Measurements from ENCODE around the gene NKAIN2.

DNA sequence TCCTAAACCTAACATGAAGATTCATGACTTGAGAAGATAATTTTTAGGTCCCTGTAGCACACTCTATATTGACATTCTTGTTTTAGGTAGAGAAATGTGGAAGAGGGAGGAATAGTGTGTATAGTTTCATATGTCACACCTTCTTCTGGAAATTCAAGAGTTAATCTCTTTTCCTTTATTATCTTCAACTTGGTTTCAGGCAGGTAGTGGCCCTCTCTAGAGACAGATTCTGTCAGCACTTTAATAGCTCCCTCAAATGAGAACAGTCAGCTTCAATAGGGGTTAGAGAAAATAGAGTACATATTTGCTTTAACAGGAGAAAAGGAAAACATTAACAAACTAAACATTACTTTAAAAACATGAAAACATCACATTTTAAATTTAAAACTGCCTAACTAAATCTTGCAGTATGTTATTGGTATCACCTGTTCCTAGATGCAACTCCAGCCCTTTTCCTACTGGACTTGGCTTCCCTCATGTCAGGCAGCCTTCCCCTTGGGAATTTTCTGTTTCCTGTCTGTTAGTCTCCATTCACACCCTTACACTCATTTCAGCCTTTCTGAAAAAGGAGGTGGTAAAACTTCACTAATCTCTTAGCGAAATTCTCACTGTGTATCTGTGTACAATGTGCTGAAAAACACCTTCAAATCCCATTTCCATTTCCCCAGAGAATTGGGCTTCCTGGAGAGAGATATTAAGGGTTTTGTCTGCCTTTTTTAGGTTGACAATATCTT, 966.3 kb downstream of the NKAIN2 start:
- TF ChIP-seq, protein P1, sequence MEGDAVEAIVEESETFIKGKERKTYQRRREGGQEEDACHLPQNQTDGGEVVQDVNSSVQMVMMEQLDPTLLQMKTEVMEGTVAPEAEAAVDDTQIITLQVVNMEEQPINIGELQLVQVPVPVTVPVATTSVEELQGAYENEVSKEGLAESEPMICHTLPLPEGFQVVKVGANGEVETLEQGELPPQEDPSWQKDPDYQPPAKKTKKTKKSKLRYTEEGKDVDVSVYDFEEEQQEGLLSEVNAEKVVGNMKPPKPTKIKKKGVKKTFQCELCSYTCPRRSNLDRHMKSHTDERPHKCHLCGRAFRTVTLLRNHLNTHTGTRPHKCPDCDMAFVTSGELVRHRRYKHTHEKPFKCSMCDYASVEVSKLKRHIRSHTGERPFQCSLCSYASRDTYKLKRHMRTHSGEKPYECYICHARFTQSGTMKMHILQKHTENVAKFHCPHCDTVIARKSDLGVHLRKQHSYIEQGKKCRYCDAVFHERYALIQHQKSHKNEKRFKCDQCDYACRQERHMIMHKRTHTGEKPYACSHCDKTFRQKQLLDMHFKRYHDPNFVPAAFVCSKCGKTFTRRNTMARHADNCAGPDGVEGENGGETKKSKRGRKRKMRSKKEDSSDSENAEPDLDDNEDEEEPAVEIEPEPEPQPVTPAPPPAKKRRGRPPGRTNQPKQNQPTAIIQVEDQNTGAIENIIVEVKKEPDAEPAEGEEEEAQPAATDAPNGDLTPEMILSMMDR (IDR thresholded peaks at IDR 0.05 in 2 of 3, conservative IDR thresholded peaks at IDR 0.05 in 1 of 3; ENCODE audit: borderline replicate concordance in 1 of 3, insufficient read depth in 1 of 3, low read depth in 2 of 3, low read length in 2 of 3), result no peak
- TF ChIP-seq, protein P2, sequence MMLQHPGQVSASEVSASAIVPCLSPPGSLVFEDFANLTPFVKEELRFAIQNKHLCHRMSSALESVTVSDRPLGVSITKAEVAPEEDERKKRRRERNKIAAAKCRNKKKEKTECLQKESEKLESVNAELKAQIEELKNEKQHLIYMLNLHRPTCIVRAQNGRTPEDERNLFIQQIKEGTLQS (IDR thresholded peaks at IDR 0.05), result no peak
- no peak for TF ChIP-seq EZH2 (IDR thresholded peaks at IDR 0.05)
- no peak for TF ChIP-seq ELF1 (IDR thresholded peaks at IDR 0.05; ENCODE audit: borderline replicate concordance, low read depth)
- TF ChIP-seq POLR2A (IDR thresholded peaks at IDR 0.05; ENCODE audit: borderline replicate concordance, extremely low read depth, insufficient read depth, insufficient read length), result no peak
